Stimulated activated CD8-positive, alpha-beta memory T cell treated with anti-CD3 and anti-CD28 coated beads, Interleukin-4, amount 100 ng/mL, for 4 hours (primary cell): ENCODE data around the gene PRKAB2.
"Not testable (repeated sequence)": the region's sequence is repeated elsewhere in the genome, so short reads cannot be mapped to it uniquely, and the experiment has no call there.

Experiments used
- DNase-seq, 2 donors: peaks; one replicate each; pipeline ENCODE4 v3.0.0-alpha.2; 2020; ENCODE audit warnings: low read depth in 2 of 2, low spot score in 1 of 2

The PRKAB2 gene, protein sequence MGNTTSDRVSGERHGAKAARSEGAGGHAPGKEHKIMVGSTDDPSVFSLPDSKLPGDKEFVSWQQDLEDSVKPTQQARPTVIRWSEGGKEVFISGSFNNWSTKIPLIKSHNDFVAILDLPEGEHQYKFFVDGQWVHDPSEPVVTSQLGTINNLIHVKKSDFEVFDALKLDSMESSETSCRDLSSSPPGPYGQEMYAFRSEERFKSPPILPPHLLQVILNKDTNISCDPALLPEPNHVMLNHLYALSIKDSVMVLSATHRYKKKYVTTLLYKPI

DNA sequence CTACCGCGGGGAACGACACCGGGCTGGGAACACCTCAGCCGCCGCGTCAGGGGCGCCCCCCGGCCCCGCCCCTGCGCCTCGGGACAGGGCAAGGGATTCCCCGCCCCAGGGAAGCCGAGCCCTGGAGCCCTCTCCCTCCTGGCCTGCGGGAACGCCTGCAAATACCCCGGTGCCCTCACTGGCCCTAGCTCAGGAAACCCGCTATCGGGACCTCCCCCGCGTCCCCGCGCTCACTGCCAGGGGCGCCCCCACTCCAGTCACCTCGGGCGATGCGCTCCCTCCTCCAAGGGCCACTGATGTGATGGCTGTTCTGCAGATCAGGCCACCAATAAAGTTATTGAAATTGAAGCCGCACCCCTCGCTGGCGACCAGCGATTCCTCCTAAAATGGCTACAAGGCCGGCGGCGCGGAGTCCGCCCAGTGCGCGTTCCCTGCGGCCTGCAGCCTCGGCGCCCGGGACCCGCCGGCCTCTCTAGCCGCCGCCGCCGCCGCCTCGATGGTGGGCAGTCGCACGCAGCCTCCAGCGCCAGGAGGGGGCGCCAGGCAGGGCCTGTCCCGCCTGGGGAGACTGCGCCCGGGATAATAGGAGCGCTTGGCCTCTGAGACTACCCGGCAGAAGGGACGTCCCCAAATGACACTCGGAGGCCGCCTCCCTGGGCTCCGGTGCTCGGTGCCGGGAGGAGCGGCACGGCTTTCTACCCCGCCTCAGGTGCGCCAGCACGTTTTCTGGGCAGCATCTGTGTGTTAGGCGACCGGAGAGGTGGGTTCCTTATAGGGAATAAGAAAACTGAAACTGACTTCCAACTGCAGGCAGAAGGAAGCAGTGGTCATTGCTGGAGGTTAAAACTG lies at the start of gene PRKAB2:
TSS of gene PRKAB2 (minus strand) at position 303 of the 849 bp plus-strand sequence. CDS start 326 bp downstream, outside the sequence.
- peak; percentile 70 to 77 for DNase-seq

- no peak for DNase-seq
These were observed 46.3 kb upstream of the PRKAB2 start for GRCh38 chr1:147218606-147219005.

DNA sequence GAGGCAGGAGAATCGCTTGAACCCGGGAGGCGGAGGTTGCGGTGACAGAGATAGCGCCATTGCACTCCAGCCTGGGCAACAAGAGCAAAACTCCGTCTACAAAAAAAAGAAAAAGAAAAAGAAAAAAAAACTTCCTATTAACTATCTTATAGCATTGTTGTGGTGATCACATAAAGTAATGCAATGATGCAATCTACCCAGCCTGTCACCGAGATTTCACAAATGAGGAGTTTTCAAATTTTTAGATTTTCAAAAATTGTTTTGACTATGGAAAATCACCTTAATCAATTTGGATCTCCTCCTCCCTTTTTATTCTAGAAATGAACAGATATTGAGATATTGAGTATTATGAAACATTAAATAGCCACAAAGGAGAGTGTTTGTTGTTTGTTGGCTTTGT lies 44.9 kb upstream of the PRKAB2 start:
- no peak for DNase-seq

DNA sequence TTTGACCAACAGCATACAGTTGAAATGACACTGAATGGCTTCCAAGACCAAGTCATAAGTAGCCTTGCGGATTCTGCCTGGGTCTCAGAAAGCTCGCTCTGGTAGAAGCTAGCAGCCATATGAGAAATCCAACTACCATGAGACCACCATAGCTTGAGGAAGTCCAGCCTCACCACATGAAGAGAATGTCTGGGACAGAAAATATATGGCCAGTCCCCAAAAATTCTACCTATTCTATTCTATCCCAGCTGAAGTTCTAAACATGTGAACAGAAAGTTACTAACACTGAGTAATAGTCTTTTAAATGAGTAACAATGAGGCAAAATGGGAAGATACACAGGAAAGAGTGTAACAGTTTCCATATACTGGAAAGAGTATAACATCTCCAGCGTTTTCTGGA lies 43.9 kb upstream of the PRKAB2 start:
- no peak for DNase-seq

GRCh38 chr1:147215540-147215916 lies 43.3 kb upstream of the PRKAB2 start:
- DNase-seq = no peak

- DNase-seq = no peak
These were observed 42.7 kb upstream of the PRKAB2 start for GRCh38 chr1:147214842-147215539.

- no peak for DNase-seq
These were observed 42.1 kb upstream of the PRKAB2 start for GRCh38 chr1:147214325-147214724.

GRCh38 chr1:147213271-147213670 lies 41.0 kb upstream of the PRKAB2 start:
- no peak for DNase-seq

- no peak for DNase-seq
These were observed 39.3 kb upstream of the PRKAB2 start for GRCh38 chr1:147211577-147211976.

- no peak for DNase-seq
These were observed 38.7 kb upstream of the PRKAB2 start for GRCh38 chr1:147210987-147211386.

DNA sequence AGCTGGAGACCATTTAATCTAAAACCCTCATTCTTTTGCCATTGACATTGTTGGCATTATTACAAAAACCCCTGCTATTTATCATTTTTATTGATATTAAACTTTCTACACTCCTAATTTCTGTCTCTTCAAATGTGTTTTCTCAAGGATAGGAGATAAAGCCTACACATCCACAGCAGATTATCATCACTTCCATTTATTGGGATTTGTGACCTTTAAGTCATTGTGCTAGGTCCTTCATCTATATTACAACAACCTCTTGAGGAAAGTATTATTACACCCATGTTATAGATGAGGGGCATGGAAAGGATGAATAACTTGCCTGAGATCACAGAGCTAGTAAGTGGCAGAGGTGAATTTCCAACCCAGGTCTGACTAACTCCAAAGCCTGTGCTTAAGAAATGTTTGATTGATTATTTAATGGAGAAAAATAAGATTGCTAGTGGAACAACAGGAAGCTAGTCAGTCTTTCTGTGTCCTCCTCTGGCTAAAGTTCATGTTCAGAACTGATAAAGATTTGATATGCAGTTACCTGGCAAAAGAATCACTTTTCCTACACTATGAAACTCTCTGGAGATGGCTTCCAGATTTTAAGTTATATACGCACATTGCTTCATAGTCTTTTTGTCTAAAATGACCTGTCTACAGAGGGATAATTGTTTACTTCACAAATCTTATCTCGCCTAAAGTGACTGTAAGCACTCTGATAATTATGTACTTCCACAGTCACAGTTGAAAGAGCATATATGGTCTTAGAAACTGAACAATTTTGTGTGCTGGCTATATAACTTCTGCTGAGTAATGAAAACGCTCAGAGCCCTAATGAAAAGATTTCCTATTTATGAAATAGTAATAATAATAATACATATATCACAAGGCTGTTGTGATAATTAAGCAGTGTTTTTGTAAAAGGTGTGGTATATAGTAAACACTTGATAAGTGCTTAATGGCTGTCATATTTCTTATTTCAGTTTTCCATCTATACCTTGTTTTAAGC lies 37.9 kb upstream of the PRKAB2 start:
- DNase-seq = no peak

GRCh38 chr1:147208619-147209018 lies 36.3 kb upstream of the PRKAB2 start:
- DNase-seq = no peak

DNA sequence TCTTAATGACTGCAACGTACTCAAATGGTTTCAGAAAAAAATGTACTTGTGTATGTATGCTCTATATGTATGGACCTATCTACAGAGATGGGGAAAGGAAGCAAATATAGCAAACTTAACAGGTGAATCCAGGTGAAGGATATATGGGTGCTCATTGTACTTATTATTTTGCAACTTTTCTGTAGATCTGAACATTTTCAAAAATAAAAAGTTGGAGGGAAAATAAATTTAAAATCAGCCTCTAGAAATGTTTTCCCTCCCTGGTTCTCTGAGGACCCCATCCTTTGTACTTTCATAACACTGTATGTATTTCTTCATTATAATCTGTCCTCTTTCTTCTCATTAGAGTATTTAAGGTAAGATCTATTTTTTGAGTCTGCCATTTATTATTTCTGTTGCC lies 34.9 kb upstream of the PRKAB2 start:
- DNase-seq = no peak

- DNase-seq = no peak
These were observed 31.8 kb upstream of the PRKAB2 start for GRCh38 chr1:147204080-147204479.

DNA sequence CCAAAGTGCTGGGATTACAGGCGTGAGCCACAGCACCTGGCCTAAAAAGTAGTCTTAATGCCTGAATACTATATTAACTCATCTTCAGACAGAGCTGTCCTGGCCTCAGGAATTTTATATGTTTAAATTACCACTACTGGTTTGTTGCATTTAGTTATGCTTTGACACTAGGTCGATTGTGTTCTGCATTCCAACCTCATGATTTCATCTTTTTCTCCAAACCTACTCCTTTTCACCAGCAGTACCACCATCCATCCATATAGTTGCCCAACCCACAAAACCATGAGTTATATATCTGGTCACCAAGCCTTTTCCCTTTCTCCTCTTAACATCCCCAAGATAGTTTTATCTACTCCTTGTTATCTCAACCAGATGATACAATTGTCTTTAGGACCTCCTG lies 30.3 kb upstream of the PRKAB2 start:
- no peak for DNase-seq

DNA sequence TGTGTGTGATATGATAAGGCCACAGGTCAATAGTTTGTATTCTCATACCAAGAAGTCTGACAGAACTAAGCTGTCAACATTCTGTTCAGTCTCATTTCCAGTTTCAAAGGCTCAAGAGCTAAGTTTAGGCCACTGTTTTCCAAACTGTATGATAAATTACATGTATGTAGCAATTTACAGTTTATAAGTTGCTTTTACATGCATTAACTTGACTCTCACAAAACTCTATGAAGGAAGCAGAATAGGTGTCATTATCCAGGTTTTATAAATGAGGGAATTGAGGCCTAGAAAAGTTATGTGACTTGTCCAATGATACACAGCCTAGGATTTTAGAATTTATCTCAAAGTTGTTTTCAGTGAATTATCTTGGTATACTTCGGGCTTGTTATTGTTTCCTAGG lies 29.5 kb upstream of the PRKAB2 start:
- DNase-seq = no peak

- DNase-seq = no peak
These were observed 29.0 kb upstream of the PRKAB2 start for GRCh38 chr1:147201276-147201675.

- not testable (repeated sequence) for DNase-seq
These were observed 25.1 kb upstream of the PRKAB2 start for GRCh38 chr1:147197324-147197723.

DNA sequence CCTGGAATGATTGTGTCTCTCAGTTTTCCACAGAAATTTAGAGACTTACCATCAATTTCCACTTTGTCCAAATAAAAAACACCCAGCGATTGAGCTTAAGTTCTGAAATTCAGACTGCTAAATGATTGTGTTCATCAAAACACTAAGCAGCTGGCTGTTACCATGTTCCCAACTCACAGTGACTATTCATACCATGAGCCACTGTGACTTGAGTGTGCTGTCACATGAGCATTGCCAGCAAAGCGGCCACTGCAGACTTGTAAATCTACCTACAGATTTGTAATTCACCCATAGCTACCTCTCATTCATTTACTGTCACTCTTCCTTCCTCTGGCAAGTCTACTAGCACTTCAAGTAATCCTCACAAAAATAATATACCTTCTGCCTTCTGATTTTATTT lies 17.2 kb upstream of the PRKAB2 start:
- no peak for DNase-seq

DNA sequence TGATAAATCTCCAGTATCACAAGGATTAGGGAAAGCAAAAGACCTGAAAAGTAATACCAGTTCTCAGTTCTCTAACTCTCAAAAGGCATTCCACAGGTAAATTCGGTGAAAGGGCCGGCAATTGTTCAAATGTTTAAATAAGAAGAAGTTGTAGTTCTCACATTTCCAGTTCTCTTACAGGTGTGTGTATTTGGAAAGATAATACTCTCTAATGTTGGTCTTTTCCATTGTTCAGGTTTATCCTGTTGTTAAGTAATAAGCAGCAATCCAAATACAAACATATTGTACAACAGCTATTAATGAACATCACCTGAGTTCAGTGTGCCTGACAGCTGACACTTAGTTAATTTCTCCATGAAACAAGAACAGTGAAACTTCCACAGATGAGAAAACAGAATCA lies 13.2 kb upstream of the PRKAB2 start:
- DNase-seq = no peak
